ENCODE data around the gene AKR7A2.

DNA sequence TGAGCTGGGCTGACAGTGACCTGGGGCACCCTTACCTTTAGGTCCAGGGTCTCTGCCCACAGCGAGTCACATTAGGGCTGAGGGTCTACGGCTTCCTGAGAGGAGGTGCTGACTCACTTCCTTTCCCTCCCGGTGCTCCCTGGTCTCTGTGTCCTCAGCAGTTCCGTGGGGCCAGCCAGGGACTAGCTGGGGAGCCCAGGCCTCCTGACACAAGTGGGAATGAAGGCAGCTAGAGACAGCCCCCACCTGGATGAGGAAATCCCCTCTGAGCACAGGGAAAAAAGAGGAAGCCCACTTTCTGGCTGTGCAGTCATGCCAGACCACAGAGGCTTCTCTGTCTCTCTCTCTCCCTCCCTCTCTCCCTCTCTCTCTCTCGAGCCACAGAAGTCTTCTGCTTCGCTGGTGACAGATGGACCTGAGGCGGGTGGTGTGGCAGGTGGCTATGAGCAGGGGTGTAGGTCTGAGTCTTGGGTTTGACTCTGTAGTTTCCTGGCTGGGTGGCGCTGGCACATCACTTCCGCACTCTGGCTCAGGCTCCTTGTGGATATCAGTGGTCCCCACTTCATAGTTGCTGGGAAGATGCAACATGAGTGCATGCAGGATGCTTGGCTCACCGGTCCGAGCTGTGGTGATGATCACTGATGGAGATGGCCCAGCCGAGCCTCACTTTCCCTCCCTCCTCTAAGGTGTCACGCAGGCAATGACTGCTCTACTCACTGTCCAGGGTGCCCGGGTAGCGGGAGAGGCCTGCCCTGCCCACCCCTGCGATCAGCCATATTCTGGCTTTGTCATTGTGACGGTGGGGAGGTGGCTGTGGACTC lies 3.6 kb upstream of the AKR7A2 start:
- TF ChIP-seq, protein P1, sequence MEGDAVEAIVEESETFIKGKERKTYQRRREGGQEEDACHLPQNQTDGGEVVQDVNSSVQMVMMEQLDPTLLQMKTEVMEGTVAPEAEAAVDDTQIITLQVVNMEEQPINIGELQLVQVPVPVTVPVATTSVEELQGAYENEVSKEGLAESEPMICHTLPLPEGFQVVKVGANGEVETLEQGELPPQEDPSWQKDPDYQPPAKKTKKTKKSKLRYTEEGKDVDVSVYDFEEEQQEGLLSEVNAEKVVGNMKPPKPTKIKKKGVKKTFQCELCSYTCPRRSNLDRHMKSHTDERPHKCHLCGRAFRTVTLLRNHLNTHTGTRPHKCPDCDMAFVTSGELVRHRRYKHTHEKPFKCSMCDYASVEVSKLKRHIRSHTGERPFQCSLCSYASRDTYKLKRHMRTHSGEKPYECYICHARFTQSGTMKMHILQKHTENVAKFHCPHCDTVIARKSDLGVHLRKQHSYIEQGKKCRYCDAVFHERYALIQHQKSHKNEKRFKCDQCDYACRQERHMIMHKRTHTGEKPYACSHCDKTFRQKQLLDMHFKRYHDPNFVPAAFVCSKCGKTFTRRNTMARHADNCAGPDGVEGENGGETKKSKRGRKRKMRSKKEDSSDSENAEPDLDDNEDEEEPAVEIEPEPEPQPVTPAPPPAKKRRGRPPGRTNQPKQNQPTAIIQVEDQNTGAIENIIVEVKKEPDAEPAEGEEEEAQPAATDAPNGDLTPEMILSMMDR (IDR thresholded peaks at IDR 0.05) = no peak
- no peak for TF ChIP-seq POLR2AphosphoS5 (IDR thresholded peaks at IDR 0.05; ENCODE audit: insufficient read depth in 1 of 2, low read depth in 1 of 2)

Data from vagina (tissue), 2 donors.